ENCODE data around the gene RFX8. TPM values are rescaled to one million over a fixed set of nuclear protein-coding genes. Genes with fewer than 3 reads are reported as not detected.

The RFX8 gene
- total and polyA plus RNA-seq, 2 of the 13 experiments (the other 11 are each of a cell fraction or from before 2014, with no cell fraction given): not detected

DNA sequence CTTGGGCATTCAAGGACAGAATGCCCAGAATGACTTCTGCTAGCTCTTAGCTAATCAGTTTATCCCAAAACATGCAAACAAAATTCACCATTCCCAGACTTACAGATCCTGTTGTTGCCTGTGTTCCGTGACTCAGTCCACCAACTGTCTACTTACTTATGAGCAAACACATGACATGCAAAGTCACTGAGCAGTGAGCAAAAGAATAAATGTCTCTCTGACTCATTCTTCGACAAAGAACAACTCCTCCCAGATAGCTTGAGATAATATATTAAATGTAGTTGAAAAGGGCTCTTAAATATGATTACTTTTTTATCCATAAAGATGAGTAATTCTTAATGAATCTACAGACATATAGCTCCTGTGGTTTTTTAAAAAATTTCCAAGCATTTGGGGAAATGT, 78.6 kb downstream of the RFX8 start:
- no peak; the same call in 2 of the 3 replicates for ATAC-seq
- Histone ChIP-seq H3K4me2 (ENCODE audit: low read depth, low read length) (no peak overlapping the region; the same call in 1 of the 2 replicates), H3K4me3 (replicated peaks in 1 of 3; ENCODE audit: insufficient read depth in 1 of 3, low read depth in 2 of 3, low read length in 3 of 3) (no peak overlapping the region), H3K27me3 (ENCODE audit: control insufficient read depth in 1 of 2, insufficient read depth in 2 of 2, low read length in 2 of 2) (peaks cover 7 to 71% of the 10 kb centered on the region in 2 experiments; a peak in 4 of 5 replicates), H3K9me3 (ENCODE audit: low read length) (no peaks in the 10 kb centered on the region), H4K20me1 (ENCODE audit: insufficient read depth, low read length) (no peaks in the 10 kb centered on the region), H3K4me1 (ENCODE audit: insufficient read depth, low read length) (no peaks in the 10 kb centered on the region), H3K9ac (ENCODE audit: insufficient read depth, low read depth, low read length) (no peak overlapping the region), H2AFZ (ENCODE audit: low read length) (no peak overlapping the region), H3K79me2 (ENCODE audit: insufficient read depth, low read length) (no peaks in the 10 kb centered on the region), H3K36me3 (replicated peaks in 1 of 2; ENCODE audit: control insufficient read depth in 1 of 2, insufficient read depth in 2 of 2, low read length in 2 of 2) (no peaks in the 10 kb centered on the region), H3K27ac (ENCODE audit: extremely low read length, insufficient read depth, low read length) (no peak overlapping the region)
- TF ChIP-seq SP5 (CRISPR knock-in tag; IDR thresholded peaks at IDR 0.05; ENCODE audit: borderline replicate concordance, low read depth): no peak
- TF ChIP-seq ZNF563 (CRISPR knock-in tag; IDR thresholded peaks at IDR 0.05): no peak
- TF ChIP-seq FOSL2 (CRISPR knock-in tag; IDR thresholded peaks at IDR 0.05): peak; percentile 37; the same call in 1 of the 2 replicates
- intact Hi-C loops (cut with micrococcal nuclease; ENCODE audit: unreplicated experiment): no loop called here
- peak; percentile 45 for DNase-seq (ENCODE audit: low spot score)
- POLR2A ChIA-PET: no interaction called here
- in situ Hi-C loops (cut with HindIII; ENCODE audit: extremely low pct_ligation_motif_present, low pct_unique_long_range_greater_than_20kb): no loop called here
- 8% methylated on average over 2 of the region's 2 CpGs for whole genome bisulfite sequencing (ENCODE audit: low lambda C conversion rate)
- no peak for FAIRE-seq
- no TSS peak for BruUV-seq (replicated peaks)
- CTCF ChIA-PET (ENCODE audit: low intra/inter-chr PET ratio, low total read pairs): no interaction called here

GRCh38 chr2:101395545-101396315, 79.2 kb downstream of the RFX8 start:
- no peak overlapping the region for H3K4me3 ChIP-seq (replicated peaks in 1 of 3; ENCODE audit: insufficient read depth in 1 of 3, low read depth in 2 of 3, low read length in 3 of 3)
- in situ Hi-C loops (cut with HindIII; ENCODE audit: extremely low pct_ligation_motif_present, low pct_unique_long_range_greater_than_20kb): no loop called here
- ATAC-seq: no peak
- 40% methylated on average over 6 of the region's 6 CpGs for WGBS (ENCODE audit: low lambda C conversion rate)
- no peaks in the 10 kb centered on the region for H3K9me3 ChIP-seq (ENCODE audit: low read length)
- H3K36me3 ChIP-seq (replicated peaks in 1 of 2; ENCODE audit: control insufficient read depth in 1 of 2, insufficient read depth in 2 of 2, low read length in 2 of 2): no peaks in the 10 kb centered on the region
- no TSS peak for BruUV-seq (replicated peaks)
- no peak for FAIRE-seq
- CTCF ChIA-PET (ENCODE audit: low intra/inter-chr PET ratio, low total read pairs): no interaction called here
- H3K79me2 ChIP-seq (ENCODE audit: insufficient read depth, low read length): no peaks in the 10 kb centered on the region
- no peak overlapping the region; the same call in 1 of the 2 replicates for H3K4me2 ChIP-seq (ENCODE audit: low read depth, low read length)
- H3K27me3 ChIP-seq (ENCODE audit: control insufficient read depth in 1 of 2, insufficient read depth in 2 of 2, low read length in 2 of 2): peaks cover 7 to 67% of the 10 kb centered on the region in 2 experiments; a peak in 4 of 5 replicates
- H4K20me1 ChIP-seq (ENCODE audit: insufficient read depth, low read length): no peaks in the 10 kb centered on the region
- no peak overlapping the region for H2AFZ ChIP-seq (ENCODE audit: low read length)
- intact Hi-C loops (cut with micrococcal nuclease; ENCODE audit: unreplicated experiment): no loop called here
- H3K9ac ChIP-seq (ENCODE audit: insufficient read depth, low read depth, low read length): no peak overlapping the region
- POLR2A ChIA-PET: no interaction called here
- DNase-seq (ENCODE audit: low spot score): no peak
- H3K4me1 ChIP-seq (ENCODE audit: insufficient read depth, low read length): no peaks in the 10 kb centered on the region
- H3K27ac ChIP-seq (ENCODE audit: extremely low read length, insufficient read depth, low read length): no peak overlapping the region
- no peak for TF ChIP-seq ERF (CRISPR knock-in tag; IDR thresholded peaks at IDR 0.05)
- TF ChIP-seq CREB3 (CRISPR knock-in tag; IDR thresholded peaks at IDR 0.05): no peak
- TF ChIP-seq, protein P1, sequence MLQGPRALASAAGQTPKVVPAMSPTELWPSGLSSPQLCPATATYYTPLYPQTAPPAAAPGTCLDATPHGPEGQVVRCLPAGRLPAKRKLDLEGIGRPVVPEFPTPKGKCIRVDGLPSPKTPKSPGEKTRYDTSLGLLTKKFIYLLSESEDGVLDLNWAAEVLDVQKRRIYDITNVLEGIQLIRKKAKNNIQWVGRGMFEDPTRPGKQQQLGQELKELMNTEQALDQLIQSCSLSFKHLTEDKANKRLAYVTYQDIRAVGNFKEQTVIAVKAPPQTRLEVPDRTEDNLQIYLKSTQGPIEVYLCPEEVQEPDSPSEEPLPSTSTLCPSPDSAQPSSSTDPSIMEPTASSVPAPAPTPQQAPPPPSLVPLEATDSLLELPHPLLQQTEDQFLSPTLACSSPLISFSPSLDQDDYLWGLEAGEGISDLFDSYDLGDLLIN (CRISPR knock-in tag; IDR thresholded peaks at IDR 0.05; ENCODE audit: borderline replicate concordance): no peak
- no peak for TF ChIP-seq POLR2AphosphoS2 (IDR thresholded peaks at IDR 0.05; ENCODE audit: low read depth, low read length)
- no peak for TF ChIP-seq KLF6 (CRISPR knock-in tag; IDR thresholded peaks at IDR 0.05)
- no peak for TF ChIP-seq BRCA1 (CRISPR knock-in tag; IDR thresholded peaks at IDR 0.05)
- TF ChIP-seq, protein P2, sequence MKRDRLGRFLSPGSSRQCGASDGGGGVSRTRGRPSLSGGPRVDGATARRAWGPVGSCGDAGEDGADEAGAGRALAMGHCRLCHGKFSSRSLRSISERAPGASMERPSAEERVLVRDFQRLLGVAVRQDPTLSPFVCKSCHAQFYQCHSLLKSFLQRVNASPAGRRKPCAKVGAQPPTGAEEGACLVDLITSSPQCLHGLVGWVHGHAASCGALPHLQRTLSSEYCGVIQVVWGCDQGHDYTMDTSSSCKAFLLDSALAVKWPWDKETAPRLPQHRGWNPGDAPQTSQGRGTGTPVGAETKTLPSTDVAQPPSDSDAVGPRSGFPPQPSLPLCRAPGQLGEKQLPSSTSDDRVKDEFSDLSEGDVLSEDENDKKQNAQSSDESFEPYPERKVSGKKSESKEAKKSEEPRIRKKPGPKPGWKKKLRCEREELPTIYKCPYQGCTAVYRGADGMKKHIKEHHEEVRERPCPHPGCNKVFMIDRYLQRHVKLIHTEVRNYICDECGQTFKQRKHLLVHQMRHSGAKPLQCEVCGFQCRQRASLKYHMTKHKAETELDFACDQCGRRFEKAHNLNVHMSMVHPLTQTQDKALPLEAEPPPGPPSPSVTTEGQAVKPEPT (CRISPR knock-in tag; IDR thresholded peaks at IDR 0.05; ENCODE audit: low read depth): no peak
- no peak for TF ChIP-seq ARID2 (CRISPR knock-in tag; IDR thresholded peaks at IDR 0.05; ENCODE audit: borderline replicate concordance)
- TF ChIP-seq ZSCAN20 (CRISPR knock-in tag; IDR thresholded peaks at IDR 0.05; ENCODE audit: borderline replicate concordance): no peak
- TF ChIP-seq SP2 (CRISPR knock-in tag; IDR thresholded peaks at IDR 0.05): no peak
- no peak for TF ChIP-seq ZNF326 (CRISPR knock-in tag; IDR thresholded peaks at IDR 0.05; ENCODE audit: borderline replicate concordance)
- TF ChIP-seq ZBTB42 (CRISPR knock-in tag; IDR thresholded peaks at IDR 0.05): no peak
